Fibroblast of skin of right biceps (primary cell): Measurements from ENCODE around the gene IP6K1.
"Not testable (repeated sequence)": the region's sequence is repeated elsewhere in the genome, so short reads cannot be mapped to it uniquely, and the experiment has no call there.

Experiments
- DNase-seq: peaks from one replicate; pipeline ENCODE4 v3.0.0-alpha.2; 2013

The IP6K1 gene

DNA sequence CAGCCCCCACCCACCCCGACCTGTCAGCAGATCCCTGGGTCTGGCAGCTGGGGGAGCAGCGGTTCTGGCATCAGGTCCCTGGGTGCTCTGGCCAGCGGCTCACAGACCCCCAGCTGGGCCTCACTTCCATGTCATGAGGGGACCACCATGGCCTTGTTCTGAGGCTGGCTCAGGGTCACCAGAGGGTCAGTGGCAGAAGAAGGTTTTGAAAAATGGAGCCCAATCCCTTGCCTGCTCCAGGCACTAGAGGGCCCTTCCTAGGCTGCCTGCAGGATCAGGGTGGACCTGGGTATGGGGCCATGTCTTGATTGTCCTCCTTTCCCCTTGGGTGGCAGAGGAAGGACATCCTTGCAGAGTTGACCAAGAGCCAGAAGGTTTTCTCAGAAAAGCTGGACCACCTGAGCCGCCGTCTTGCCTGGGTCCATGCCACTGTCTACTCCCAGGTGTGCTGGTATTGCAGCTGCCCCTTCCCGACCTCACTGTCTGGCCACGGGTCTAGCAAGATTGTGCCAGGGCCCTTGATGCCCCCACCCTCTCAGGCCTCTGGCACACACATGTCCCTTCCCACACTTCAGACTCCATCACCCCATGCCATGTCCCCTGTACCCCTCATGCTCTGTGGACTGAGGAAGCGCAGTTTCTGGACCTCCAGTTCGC lies 79.8 kb downstream of the IP6K1 start:
- DNase-seq: no peak

DNA sequence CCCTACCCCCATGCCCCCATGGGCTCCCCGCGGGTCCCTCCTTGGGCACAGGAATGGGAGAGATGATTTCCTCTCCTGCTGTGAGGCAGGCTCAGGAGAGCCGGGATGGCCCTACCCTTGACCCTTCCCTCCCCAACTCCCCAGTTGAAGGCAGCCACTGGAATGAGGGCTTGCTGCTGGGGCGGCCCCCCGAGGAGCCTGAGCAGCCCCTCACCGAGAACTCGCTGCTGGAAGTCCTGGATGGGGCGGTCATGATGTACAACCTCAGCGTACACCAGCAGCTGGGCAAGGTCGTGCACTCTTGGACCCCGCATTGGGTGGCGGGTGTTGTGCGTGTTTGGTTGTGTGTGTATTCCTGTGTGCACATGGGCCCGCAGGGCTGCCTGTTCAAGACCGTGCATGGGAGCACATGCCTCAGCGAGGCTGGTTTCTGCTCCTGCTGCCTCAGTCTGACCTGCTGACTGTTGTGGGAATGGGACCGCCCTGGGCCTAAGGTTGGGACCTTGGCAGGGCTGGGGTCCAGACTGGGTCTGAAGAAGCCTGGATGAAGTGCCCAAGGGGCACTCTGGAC lies 80.9 kb downstream of the IP6K1 start:
- no peak for DNase-seq

DNA sequence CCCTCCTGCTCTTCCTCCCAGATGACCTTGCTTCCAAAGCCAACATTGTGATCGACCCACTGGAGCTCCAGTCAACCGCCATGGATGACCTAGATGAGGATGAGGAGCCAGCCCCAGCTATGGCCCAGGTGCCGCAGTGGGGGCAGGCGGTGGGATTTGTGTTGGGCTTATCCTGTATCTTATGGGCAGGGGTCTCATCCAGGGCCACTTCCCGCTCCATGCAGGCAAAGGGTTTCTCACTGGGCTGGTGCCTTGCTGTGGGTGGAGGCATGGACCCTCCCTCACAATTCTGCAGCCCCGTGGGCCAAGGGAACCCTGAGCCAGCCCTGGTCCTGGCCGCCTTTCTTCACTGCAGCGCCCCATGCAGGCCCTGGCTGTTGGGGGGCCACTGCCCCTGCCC lies 81.7 kb downstream of the IP6K1 start:
- no peak for DNase-seq

DNA sequence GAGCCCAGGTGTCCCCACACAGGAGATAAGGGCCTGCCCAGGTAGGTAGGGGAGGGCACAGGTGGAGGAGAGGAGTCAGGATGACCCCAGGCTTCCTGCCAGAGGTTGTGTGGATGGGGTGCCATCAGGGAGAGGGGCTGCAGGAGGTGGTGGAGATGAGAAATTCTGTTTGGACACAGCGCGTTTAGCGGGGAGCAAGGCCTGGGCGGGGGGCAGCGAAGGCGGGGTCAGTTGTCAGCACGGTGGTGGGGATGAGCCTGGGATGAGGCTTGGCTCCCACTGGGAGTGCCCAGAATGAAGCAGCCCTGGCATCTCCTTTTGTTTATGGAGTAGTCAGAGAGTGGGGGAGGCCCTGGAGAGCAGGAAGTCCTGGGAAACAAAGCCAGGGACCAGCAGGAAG lies 82.4 kb downstream of the IP6K1 start:
- DNase-seq: no peak

DNA sequence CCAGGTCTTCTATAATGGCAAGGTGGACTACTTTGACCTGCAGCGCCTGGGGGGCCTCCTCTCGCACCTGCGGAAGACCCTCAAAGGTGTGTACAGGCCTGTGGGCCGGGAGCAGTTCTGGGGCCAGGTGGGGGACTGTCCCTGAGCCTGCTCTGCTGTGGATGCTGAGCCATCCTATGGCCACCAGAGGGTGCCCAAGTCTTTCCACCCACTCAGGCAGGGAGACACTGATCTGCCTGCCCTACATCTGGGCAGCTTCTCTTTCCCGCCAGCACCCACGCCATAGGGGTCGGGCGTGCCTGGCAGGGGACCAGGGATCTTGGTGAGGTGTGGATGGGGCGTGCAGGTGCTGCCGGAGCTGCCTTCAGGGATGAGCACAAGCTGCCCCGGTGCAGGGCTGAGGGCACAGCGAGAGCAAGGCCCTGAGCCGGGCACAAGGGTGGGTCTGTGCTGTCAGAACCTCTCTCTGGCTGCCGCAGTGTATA lies 82.9 kb downstream of the IP6K1 start:
- DNase-seq: peak; percentile 59

DNA sequence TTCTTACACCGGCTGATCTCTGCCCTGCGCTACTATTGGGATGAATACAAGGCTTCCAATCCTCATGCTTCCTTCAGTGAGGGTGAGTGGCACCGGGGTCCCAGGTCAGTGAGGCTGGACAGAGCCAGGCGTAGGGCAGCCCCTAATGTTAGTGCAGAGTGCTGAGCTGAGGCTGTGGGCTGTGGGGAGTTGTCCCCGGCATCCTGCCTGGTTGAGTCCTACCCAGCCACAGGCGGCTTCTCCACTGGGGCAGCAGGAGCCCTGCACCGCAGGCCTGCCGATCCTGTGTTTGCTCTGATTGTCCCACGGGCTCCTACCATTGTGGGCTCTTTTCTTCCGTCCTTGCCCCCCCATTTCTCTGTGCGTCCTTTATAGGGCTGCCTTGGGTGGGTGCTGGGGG lies 83.7 kb downstream of the IP6K1 start:
- no peak for DNase-seq

DNA sequence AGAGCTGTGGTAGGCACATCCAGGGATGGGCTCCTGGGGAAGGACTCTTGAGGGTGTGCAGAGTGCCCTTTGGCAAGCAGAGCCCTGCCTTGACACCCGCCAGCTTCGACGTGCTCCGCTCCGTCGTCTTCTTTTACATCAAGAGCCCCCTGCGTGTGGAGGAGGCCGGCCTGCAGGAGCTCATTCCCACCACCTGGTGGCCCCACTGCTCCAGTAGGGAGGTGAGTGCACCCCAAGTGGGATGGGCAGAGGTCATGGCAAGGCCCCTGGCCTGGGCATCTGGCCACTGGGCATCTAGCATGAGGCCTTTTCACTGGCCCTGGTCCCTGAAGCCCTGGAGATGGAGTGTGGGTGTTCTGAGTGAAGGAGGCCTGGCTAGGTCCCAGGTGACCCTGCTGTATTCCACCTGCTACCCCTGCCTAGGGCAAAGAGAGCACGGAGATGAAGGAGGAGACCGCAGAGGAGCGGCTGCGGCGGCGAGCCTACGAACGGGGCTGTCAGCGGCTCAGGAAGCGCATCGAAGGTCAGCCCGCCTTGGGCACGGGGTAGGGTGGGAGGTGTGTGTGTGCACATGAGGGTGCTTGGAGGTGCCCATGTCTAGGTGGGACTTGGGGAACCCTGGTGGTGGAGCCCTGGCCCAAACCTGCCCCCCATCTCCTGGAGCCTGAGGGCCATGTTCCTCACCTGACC lies 84.8 kb downstream of the IP6K1 start:
- no peak for DNase-seq

DNA sequence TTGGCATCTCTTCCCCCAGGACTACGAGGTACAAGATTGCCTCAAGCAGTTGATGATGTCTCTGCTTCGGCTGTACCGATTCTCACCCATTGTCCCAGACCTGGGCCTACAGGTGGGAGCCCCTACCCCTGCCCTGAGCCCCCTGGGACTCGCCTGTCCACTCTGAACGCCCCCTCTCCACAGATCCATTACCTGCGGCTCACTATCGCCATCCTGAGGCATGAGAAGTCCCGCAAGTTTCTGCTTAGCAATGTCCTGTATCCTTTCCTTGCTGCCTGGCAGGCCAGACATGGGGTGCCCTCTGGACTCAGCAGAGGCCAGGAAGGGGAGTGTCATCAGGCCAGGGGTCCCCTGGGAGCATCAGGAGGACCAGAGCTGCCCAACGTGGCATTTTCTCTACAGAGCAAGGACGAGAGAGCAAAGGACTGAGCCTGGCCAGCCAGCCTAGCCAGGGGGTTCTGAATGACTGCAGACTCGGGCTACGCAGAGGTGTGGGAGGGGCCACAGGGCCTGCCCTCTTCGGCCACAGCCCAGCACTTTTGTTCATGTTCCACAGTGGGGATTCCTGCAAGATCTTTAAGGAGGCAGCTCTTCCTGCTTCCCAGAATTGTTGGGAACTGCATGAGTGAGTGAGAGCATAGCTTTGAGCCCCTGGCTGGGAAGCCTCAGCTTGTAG lies 85.8 kb downstream of the IP6K1 start:
- DNase-seq: no peak

DNA sequence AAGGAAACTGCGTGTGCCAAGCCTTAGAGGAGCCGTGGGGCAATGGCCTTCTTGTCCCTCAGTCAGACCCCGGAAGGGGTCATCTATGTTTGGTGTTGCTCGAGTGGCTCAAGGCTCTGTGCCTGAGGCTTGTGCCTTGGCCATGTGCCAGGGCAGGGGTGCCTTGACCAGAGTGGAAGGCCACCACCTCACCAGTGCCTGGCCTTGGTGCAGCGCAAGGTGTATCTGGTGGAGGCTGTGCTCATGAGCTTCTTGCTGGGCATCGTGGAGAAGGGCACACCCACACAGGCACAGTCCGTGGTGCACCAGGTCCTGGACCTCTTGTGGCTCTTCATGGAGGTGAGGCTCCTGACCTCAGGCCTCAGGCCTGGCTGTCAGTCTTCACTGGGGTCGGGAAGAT lies 86.3 kb downstream of the IP6K1 start:
- DNase-seq: no peak

DNA sequence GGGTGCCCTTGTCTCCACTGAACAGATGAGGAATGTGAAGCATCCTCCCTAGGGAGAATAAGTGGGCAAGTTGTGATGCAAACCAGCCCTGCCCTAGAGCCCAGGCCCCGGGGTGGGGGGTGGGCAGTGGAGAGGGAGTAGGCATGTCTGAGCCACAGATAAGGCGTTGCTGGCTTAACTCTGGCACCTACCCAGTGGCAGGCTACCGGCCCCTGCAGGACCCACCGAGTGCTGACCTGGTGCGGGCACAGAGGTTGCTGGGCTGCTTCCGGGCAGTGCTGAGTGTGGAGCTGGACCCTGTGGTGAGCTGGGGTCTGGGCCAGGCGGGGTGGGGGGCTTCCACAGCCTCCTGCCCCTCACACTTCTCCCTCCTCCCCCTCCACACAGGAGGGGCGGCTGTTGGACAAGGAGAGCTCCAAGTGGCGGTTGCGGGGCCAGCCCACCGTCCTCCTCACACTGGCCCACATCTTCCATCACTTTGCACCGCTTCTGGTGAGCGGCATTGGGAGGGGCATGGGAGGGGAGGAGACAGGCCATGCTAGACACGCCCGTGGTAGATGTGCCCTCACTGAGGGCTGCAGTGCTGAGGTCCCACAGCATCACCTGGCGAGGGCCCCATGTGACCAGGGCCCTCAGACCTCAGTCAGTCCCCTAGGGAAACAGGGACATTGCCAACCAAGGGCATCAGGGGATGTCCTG lies 86.9 kb downstream of the IP6K1 start:
- DNase-seq: no peak

DNA sequence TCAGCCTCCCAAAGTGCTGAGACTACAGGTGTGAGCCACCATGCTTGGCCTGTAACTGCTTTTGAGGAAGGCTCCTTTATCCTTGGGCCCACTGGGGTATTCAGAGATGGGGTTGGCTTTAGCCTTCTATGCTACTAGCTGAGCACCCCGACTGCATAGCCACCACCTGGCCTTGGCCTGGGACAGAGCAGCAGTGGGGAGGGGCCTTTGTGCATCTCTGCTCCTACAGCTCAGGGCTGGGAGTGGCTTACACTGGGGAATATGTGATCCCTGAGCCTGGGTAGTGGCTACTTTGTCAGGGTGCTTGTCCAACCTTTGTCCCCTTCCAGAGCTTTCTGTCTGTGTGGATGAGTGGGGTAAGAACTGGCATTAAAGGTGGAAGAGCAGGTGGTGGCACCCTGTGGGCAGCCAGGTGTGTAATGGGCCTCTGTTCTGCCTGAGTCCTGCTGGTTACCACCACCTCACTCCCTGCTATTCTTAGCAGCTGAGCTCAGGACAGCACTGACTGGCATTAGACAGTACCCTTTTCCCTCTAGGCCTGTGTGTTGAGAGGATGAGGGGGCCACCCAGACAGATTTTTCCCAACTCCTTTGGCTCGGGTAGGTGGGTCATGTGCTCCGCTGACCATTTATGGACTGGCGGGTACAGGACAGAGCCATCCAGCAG lies 90.9 kb downstream of the IP6K1 start:
- not testable (repeated sequence) for DNase-seq

DNA sequence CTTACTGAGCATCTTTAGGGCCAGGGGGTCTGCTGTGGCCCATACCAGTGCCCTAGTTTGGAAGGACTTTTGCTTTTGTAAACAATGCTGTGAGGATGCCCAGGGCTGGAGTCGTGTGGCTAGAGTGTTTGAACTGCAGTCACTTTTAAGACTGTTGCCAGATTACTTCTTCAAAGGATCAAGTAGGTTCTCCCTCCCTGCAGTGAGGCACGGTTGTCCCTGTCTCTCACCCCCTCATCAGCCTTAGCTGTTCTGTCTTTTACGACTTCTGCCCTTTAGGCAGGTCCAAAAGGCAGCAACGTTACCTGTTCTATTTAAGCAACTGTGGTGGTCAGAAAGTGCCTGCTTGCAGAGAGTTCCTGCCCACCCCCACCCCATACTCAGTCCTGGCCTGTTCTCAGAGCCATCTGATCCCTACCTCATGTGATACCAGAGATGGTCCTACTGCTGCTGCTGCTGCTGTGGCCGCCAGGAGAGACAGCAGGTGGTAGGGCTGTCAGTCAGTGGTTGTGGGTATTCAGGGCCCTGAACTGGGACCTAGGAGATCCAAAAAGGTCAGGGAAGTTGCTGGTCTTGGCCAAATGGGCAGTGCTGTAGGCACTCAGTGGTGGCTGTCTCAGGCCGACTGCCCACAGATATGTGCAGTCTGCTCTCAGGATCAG lies 91.8 kb downstream of the IP6K1 start:
- DNase-seq: not testable (repeated sequence)

DNA sequence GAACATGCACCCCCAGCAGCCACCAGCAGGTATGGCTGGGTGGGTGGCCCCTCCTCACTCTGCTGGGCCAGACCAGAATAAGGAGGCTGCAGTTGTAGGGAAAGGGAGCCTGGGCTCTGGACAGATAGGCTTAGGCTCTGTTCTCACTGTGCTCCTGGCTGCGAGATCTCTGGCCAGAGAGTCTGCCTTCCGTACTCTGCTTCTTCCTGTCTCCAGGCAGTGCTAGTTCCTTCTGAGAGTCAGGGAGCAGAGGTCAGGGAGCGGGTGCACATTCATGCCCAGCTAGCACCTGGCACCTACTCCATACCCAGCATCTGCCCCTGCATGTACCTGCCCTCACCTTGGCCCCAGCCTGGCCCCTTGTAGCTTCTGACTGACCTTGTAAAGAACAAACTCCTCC lies 94.9 kb downstream of the IP6K1 start:
- not testable (repeated sequence) for DNase-seq

DNA sequence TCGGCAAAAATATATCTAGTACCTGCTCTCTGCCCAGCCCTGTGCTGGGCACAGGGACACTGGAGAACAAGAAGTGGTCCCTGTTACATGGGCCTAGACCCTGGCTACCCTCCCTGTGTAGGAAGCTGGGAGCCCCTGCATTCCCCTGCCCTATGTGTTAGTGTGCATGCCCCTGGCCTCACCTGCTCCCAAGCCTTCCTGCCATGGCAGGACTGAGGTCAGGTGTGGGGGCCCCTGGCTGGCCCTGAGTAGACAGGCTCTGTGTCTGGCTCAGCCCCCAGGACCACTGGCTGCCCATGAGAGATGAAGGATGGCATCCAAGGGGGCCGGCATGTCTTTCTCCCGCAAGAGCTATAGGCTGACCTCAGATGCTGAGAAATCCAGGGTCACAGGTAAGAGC lies 95.5 kb downstream of the IP6K1 start:
- not testable (repeated sequence) for DNase-seq

DNA sequence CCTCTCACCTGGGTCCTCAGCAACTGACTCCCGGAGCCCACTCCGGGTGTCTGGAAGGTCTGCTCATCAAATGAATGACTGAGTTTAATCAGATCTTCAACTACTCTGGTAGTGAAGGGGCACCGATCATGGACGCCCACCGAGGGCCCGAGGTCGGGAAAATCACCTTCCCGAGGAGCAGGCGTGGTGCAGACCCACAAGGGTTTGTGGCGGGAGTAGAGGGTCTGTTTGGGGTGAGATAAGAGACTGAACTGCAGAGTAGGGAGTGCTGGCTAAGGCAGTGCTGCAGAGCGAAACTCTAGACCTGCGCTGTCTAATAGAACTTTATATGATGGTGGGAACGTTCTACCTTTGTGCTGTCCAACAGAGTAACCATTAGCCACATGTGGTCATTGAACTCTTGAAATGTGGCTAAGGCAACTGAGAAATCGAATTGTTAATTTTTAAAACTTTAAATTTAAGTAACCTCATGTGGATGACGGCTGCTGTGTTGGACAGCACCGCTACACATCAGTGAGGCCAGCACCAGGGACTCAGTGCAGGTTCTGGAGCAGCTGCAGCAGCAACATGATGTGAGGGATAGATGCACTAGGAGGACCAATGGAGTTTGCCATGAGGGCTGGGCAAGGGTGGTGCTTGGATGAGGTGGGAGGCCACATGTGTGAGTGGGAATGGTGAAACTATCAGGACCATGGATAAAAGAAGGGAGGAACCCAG lies 96.3 kb downstream of the IP6K1 start:
- not testable (repeated sequence) for DNase-seq

DNA sequence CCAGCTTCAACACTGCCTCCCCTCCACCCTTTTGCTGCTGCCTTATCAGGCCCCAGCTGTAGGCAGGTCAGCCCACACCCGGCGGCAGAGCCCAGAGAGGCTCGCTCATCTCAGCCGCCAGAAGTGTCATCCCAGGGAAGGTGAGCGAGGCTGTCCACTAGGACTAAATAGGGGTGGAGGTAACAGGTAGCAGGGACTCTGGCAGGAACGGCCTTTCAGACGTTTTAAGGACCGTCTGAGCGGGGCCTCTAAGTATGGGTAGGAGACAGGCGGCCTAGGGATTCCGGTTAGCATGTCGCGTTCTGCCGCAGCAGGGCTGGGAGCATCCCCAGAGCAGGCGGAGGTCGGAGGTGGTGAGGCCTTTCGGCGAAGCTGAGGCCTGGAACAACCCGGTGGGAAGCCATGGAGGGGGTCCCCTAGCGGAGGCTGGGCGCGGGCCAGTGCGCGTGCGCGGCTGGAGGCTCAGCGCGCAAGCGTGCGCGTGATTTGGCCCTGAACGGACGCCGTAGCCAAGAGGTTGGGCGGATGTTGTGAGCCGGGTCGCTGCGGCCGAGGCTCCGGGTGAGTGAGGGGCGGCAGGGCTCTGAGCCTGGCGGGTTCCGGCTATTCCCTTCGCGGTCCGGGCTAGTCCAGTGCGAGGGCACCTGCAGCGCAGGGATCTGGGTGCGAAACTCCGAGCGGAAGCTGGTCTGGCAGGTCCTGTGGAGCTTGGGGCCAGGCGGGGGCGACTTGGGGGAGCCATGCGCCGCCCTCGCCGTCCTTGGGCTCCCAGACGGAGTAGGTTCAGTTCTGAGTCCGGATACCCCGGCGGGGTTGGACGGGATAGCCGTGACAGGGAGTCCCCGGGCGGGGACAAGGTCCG lies 97.1 kb downstream of the IP6K1 start, which contains the start of the genes MST1 and RNF123:
TSS of gene MST1 (minus strand) at position 429 of the 862 bp plus-strand sequence. CDS start 783 bp downstream, outside the sequence.
TSS of gene RNF123 (plus strand) at position 512 of the 862 bp plus-strand sequence. CDS start 1,609 bp downstream, outside the sequence.
- DNase-seq: peak; percentile 92

DNA sequence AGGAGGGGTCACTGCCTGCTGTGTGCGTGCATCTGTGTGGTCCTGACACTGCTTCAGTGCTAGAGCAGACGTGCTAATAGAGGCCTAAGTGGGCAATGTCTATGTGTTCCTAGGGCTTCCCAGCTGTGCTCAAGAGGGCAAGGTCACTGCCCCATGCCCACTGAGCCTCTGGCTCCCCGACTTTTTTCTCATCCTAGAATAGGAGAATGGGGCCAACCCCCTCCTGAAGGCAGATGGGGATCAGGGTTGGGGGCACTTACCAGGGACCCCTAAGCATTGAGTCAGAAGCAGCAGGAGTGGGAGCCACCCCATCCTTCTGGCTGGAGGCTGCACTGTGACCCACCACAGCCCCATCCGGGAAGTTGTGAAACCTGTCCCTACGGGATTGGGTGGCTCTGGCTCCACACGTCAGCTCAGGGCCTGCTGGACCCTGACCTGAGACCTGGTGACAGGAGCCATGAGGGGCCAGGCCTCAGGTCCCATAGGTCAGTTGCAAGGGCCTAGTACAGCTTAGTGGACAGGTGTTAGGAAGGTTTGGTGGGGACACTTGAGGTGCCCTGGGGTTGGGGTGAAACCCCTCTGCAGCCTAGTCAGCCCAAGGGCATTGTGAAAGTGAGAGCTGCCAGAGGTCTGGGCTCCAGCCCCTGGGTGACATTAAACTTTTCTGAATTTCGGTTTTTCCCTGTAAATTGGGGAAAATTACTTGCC lies 97.8 kb downstream of the IP6K1 start:
- DNase-seq: not testable (repeated sequence)

DNA sequence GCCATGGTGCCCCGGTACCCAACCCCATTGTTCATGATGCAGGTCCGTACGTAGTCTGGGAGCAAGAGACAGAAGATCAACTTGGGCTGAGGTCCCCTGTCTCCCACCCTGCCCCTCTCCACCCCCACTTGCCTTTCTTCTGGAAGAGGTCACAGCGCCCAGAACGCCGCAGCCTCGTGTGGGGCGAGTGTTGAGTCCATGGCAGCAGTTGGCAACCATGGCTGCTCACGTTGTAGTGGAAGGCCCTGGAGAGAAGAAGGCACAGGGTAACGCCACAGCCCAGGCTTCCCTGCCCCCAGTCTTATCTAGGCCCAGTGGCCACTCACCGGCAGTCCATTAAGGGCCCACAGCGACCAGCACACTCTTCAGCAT lies 98.9 kb downstream of the IP6K1 start:
- DNase-seq: not testable (repeated sequence)

DNA sequence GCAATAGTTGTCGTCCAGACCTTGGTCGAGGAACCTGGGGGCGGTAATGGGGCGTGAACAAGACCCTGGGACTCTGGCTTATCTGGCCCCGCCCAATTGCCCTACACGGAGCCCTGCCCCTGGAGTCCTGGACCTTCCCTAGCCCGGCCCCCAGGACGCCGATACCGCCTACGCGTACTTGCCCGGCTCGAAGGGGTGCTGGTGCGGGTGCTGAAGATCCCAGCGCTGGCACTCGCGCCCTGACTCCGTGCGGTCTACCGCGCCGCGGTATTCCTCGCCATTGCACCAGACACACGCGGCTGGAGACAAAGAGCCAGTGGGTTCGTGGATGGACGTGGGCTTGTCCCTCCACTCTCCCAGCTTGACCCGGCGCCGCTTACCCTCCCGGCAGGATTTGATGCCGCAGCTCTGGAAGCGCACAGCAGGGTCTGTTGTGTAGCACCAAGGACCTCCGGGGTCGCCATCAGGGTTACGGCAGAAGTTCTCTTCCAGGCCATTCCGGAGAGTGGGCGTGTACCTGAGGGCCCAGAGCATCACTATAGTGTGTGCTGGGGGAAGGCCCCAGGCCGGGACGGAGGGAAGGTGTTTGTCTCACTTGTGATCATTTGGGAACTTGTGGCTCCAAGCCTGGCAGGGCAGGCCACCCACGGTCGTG lies 99.4 kb downstream of the IP6K1 start:
- DNase-seq: peak; percentile 47
